ENCODE results near the gene NME3.

DNA sequence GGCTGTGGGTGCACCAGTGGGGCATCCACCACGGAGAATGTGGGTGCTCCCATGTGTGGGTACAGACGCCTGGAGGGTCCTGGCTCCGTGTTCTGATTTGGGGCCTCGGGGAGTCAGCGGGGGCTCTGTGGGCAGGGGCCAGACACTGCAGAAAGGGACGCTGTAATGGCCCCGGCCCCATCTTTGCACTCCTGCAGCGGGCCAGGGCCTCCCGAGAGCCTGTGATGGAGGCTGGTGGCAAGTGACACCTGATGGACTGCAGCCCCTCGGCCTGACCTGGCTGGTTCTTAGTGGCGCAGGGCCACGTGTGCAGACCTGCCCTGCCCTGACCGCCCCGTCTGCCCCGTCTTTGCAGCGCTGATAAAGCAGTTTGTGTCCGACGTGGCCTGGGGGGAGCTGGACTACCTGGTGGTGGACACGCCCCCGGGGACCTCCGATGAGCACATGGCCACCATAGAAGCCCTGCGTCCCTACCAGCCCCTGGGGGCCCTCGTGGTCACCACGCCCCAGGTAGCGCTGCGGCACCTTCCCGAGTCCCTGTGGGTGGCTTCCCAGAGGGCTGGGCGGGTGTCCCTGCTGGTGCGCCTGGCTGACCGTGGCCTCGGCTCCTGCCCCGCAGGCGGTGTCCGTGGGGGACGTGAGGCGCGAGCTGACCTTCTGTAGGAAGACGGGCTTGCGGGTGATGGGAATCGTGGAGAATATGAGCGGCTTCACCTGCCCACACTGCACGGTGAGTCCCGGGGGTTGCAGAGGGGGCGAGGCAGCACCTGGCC is 16.2 kb upstream of the NME3 start:
- TF ChIP-seq, protein P1, sequence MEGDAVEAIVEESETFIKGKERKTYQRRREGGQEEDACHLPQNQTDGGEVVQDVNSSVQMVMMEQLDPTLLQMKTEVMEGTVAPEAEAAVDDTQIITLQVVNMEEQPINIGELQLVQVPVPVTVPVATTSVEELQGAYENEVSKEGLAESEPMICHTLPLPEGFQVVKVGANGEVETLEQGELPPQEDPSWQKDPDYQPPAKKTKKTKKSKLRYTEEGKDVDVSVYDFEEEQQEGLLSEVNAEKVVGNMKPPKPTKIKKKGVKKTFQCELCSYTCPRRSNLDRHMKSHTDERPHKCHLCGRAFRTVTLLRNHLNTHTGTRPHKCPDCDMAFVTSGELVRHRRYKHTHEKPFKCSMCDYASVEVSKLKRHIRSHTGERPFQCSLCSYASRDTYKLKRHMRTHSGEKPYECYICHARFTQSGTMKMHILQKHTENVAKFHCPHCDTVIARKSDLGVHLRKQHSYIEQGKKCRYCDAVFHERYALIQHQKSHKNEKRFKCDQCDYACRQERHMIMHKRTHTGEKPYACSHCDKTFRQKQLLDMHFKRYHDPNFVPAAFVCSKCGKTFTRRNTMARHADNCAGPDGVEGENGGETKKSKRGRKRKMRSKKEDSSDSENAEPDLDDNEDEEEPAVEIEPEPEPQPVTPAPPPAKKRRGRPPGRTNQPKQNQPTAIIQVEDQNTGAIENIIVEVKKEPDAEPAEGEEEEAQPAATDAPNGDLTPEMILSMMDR (IDR thresholded peaks at IDR 0.05), result no peak
- TF ChIP-seq POLR2A (IDR thresholded peaks at IDR 0.05), result no peak
